SK-N-MC (cell line): ENCODE measurements around the gene KRT72.

Source experiments
- EZH2 ChIP-seq: fragments of 200-600 bp; sonication (generic); IDR thresholded peaks from one replicate; pipeline ENCODE4 v1.6.1; 2017; ENCODE audit warnings: antibody characterized with exemption
- FOXP2 ChIP-seq: optimal IDR thresholded peaks from 2 replicates; pipeline ENCODE3; 2011; ENCODE audit warnings: mild to moderate bottlenecking, moderate library complexity; ENCODE audit not compliant: insufficient read depth; ENCODE audit errors: extremely low read length, control extremely low read depth
- POLR2AphosphoS5 ChIP-seq: IDR thresholded peaks from 2 replicates; pipeline ENCODE4 v1.6.1; 2012; ENCODE audit warnings: mild to moderate bottlenecking, low read depth, low read length, borderline replicate concordance

DNA sequence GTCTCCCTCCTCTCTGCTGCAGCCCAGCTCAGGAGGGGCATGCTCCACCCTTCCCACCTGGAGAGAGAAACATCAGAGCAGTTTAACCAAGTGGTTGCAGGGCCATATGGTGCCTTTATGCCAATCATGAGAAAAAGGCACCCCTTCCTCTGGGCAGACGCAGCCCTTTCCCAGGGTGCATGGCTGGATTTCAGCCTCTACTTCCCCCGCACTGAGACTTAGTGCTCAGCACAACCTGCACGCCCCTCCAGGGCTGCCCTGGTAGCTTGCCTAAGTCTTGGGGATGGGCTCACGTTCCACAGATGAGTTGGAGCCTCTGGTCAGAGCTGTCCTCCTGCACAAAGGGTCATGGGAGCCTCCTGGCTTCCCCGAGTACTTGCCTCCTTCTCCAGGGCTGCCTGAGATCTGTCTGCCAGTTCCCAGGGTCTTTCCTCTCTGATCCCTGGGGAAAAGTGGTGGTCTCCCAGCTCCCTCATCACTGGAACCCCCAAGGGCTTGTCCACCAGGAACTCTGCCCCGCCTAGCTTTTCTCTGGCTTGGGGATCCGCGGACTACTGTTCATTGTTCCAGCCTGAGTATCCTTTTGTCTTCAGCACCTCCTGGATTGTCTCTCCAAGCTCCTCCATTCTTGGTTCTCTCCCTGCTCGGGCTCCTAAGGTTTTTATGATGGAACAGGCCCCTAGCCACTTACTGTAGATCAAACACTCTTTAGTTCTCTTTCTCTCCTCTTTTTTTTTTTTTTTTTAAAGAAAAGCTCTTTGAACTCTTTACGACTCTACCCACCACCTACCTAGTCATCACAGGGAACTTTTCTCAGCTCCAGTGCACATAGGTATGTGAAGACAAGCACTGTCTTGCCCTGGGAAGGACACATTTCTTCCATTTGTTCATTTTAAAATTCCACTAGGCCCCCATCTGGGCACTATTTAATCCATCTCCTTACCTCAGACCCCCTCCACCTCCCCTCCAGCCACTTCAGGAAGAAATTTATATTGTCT lies 21.5 kb downstream of the KRT72 start:
- TF ChIP-seq EZH2: no peak
- TF ChIP-seq FOXP2: no peak
- TF ChIP-seq POLR2AphosphoS5: no peak
